IMR-90 (cell line): ENCODE results near the gene SPEG. TPM values are rescaled to one million over a fixed set of nuclear protein-coding genes. Genes with fewer than 3 reads are reported as not detected.
A peak's percentile ranks its signal among the peaks of the same experiment; 100 is the strongest.

Experiments used
- ATAC-seq: fragments of 200-7000 bp; cut with Tn5 transposase; 2 replicates; pipeline ENCODE4 v1.9.1; 2020; ENCODE audit warnings: low read depth, mild to moderate bottlenecking, moderate library complexity
- BruUV-seq: library from RNA; stranded (reverse); fragments of 400-500 nt; replicated peaks from 2 replicates; lab custom pipeline; 2021; lab: Mats Ljungman, UMichigan
- CTCF ChIA-PET: fragments of 300-600 bp; formaldehyde crosslinking; extraction: SDS; loops from one replicate; lab custom pipeline; 2021; ENCODE audit warnings: antibody characterized with exemption; lab: Yijun Ruan, JAX
- POLR2A ChIA-PET: fragments of 300-600 bp; sonication (Branson Sonifier 250); formaldehyde crosslinking; loops from one replicate; lab custom pipeline; 2022; ENCODE audit warnings: antibody characterized with exemption; ENCODE audit not compliant: unreplicated experiment; lab: Charles Lee
- DNase-seq: peaks from one replicate; pipeline ENCODE4 v3.0.0; 2013
- H2AFZ ChIP-seq: replicated peaks from 2 replicates; pipeline ENCODE3; 2013; ENCODE audit warnings: low read length, mild to moderate bottlenecking; ENCODE audit not compliant: poor library complexity
- H2AK5ac ChIP-seq: 2 replicates; pipeline ENCODE4 v1.6.1; 2013; ENCODE audit warnings: low read depth, low read length, inconsistent platforms
- H2AK9ac ChIP-seq: replicated peaks from 2 replicates; pipeline ENCODE3; 2013; ENCODE audit warnings: mild to moderate bottlenecking, low read depth, low read length, moderate library complexity; ENCODE audit not compliant: poor library complexity
- H2BK120ac ChIP-seq: 2 replicates; pipeline ENCODE4 v1.6.1; 2013; ENCODE audit warnings: low read depth, low read length, inconsistent platforms
- H2BK15ac ChIP-seq: 3 replicates; pipeline ENCODE4 v1.6.1; 2013; ENCODE audit warnings: low read depth, low read length, inconsistent platforms
- H2BK20ac ChIP-seq: 2 replicates; pipeline ENCODE4 v1.6.1; 2013; ENCODE audit warnings: low read depth, mild to moderate bottlenecking, inconsistent platforms, low read length, moderate library complexity
- H2BK5ac ChIP-seq: 2 replicates; pipeline ENCODE4 v1.6.1; 2013; ENCODE audit warnings: mild to moderate bottlenecking, low read depth, low read length, inconsistent platforms; ENCODE audit not compliant: poor library complexity, severe bottlenecking
- H3K14ac ChIP-seq: replicated peaks from 2 replicates; pipeline ENCODE4 v1.6.1; 2013; ENCODE audit warnings: low read depth, low read length, inconsistent platforms
- H3K18ac ChIP-seq: 2 replicates; pipeline ENCODE4 v1.6.1; 2013; ENCODE audit warnings: low read depth, low read length, control low read depth
- H3K23ac ChIP-seq: 2 replicates; pipeline ENCODE4 v1.6.1; 2013; ENCODE audit warnings: low read depth, low read length, inconsistent platforms
- H3K27ac ChIP-seq: 2 replicates; pipeline ENCODE4 v1.5.1; 2013; ENCODE audit warnings: mild to moderate bottlenecking, control low read depth, low read length; ENCODE audit not compliant: insufficient read depth
- H3K27me3 ChIP-seq: 2 replicates; pipeline ENCODE4 v1.6.1; 2013; ENCODE audit warnings: low read length; ENCODE audit not compliant: control insufficient read depth, insufficient read depth
- H3K36me3 ChIP-seq: 2 replicates; pipeline ENCODE4 v1.6.1; 2013; ENCODE audit warnings: low read length, mixed read lengths; ENCODE audit not compliant: control insufficient read depth, insufficient read depth
- H3K4ac ChIP-seq: 2 replicates; pipeline ENCODE4 v1.6.1; 2013; ENCODE audit warnings: low read depth, low read length, inconsistent platforms
- H3K4me1 ChIP-seq: 2 replicates; pipeline ENCODE4 v1.6.1; 2013; ENCODE audit warnings: low read length, mixed read lengths; ENCODE audit not compliant: control insufficient read depth, insufficient read depth
- H3K4me2 ChIP-seq: 2 replicates; pipeline ENCODE4 v1.6.1; 2013; ENCODE audit warnings: low read depth, mild to moderate bottlenecking, control low read depth, low read length, moderate library complexity
- H3K4me3 ChIP-seq: 2 replicates; pipeline ENCODE4 v1.5.1; 2013; ENCODE audit warnings: low read depth, mild to moderate bottlenecking, control low read depth, low read length, moderate library complexity; ENCODE audit not compliant: insufficient read depth
- H3K56ac ChIP-seq: 2 replicates; pipeline ENCODE4 v1.6.1; 2013; ENCODE audit warnings: low read length, inconsistent platforms; ENCODE audit not compliant: insufficient read depth; ENCODE audit errors: extremely low read depth
- H3K79me1 ChIP-seq, 2 experiments: 2 replicates each; pipeline ENCODE4 v1.6.1; 2013; ENCODE audit warnings: low read length in 2 of 2, inconsistent platforms in 1 of 2, low read depth in 1 of 2
- H3K9ac ChIP-seq: 2 replicates; pipeline ENCODE4 v1.6.1; 2013; ENCODE audit warnings: low read depth, low read length, control low read depth
- H3K9me1 ChIP-seq: 2 replicates; pipeline ENCODE4 v1.6.1; 2013; ENCODE audit warnings: low read length, inconsistent platforms; ENCODE audit not compliant: insufficient read depth
- H3K9me3 ChIP-seq: 2 replicates; pipeline ENCODE4 v1.6.1; 2013; ENCODE audit warnings: low read length; ENCODE audit not compliant: control insufficient read depth, insufficient read depth
- H4K20me1 ChIP-seq: 2 replicates; pipeline ENCODE4 v1.6.1; 2013; ENCODE audit warnings: low read length, inconsistent platforms; ENCODE audit not compliant: insufficient read depth
- H4K5ac ChIP-seq: 2 replicates; pipeline ENCODE4 v1.6.1; 2013; ENCODE audit warnings: mild to moderate bottlenecking, low read depth, low read length, control low read depth
- H4K8ac ChIP-seq, 2 experiments: 2 replicates each; pipeline ENCODE4 v1.6.1; 2013; ENCODE audit warnings: low read depth in 2 of 2, low read length in 2 of 2, control low read depth in 1 of 2, inconsistent platforms in 1 of 2
- H4K91ac ChIP-seq: 2 replicates; pipeline ENCODE4 v1.6.1; 2013; ENCODE audit warnings: low read depth, low read length, inconsistent platforms; ENCODE audit not compliant: insufficient read depth
- BHLHE40 ChIP-seq: fragments of 150-350 bp; IDR thresholded peaks from 2 replicates; pipeline ENCODE4 v1.6.1; 2016; ENCODE audit warnings: mild to moderate bottlenecking, low read depth, low read length
- MXI1 ChIP-seq: IDR thresholded peaks from 2 replicates; pipeline ENCODE4 v1.6.1; 2012; ENCODE audit warnings: low read depth, mild to moderate bottlenecking, low read length, moderate library complexity, borderline replicate concordance
- NFE2L2 ChIP-seq: fragments of 150-350 bp; IDR thresholded peaks from 2 replicates; pipeline ENCODE4 v1.6.1; 2016; ENCODE audit warnings: low read depth, mild to moderate bottlenecking, low read length
- WGBS, 2 experiments: methylation state at CpG; one replicate each; pipeline versions ENCODE4 v1.1.5 to v1.1.7; 2013; ENCODE audit warnings: missing lambda C conversion rate in 2 of 2; ENCODE audit not compliant: insufficient read length in 1 of 2; ENCODE audit errors: extremely low coverage in 2 of 2; 5-methylcytosine and 5-hydroxymethylcytosine counted together
- dilution Hi-C: fragments of 300-500 bp; cut with HindIII; formaldehyde crosslinking; loops from one replicate; pipeline ENCODE4 v1.14.3; 2018; ENCODE audit warnings: low sequenced_read_pairs; ENCODE audit not compliant: unreplicated experiment
- in situ Hi-C: fragments of 300-500 bp; cut with MboI; formaldehyde crosslinking; loops from 3 replicates; pipeline ENCODE4 v1.14.3; 2019; ENCODE audit warnings: low sequenced_read_pairs, inconsistent platforms, mixed read lengths
- intact Hi-C: fragments of 100-400 bp; cut with micrococcal nuclease; formaldehyde crosslinking; loops from 2 replicates; pipeline ENCODE4 v1.10.0; 2022
- polyA plus RNA-seq, 3 experiments: library from polyadenylated mRNA; depleted of rRNA; stranded (reverse); fragments of >200 nt; gene quantifications; 2 replicates each; pipeline ENCODE4 v1.2.3, GENCODE V29; 2012; ENCODE audit warnings: low replicate concordance in 1 of 3
- total RNA-seq: library from RNA; depleted of rRNA; stranded (reverse); fragments of >200 nt; gene quantifications from 2 replicates; pipeline ENCODE4 v1.2.3, GENCODE V29; 2012

Gene SPEG
- total and polyA plus RNA-seq, 2 of the 4 experiments (the other 2 are of a cell fraction), result 6.8 to 81.6 TPM

GRCh38 chr2:219510512-219511135 is 76.0 kb downstream of the SPEG start:
- Histone ChIP-seq H4K20me1 (no peaks in the 10 kb centered on the region), H3K4me2 (peak overlapping the region; percentile 75; the same call in 1 of the 2 replicates), H3K27me3 (peaks cover 53% of the 10 kb centered on the region), H2BK5ac (no peak overlapping the region), H3K9ac (peak overlapping the region; percentile 25; the same call in 1 of the 2 replicates), H3K56ac (no peak overlapping the region), H4K5ac (no peak overlapping the region), H2BK120ac (no peak overlapping the region), H3K14ac (no peak overlapping the region), H3K9me3 (no peaks in the 10 kb centered on the region), H3K4me1 (peaks cover 8% of the 10 kb centered on the region; the same call in 1 of the 2 replicates), H3K36me3 (peaks cover 15% of the 10 kb centered on the region), H4K8ac (no peak overlapping the region), H2AK9ac (no peak overlapping the region), H2AFZ (peak overlapping the region; percentile 75), H3K18ac (no peak overlapping the region), H2BK20ac (no peak overlapping the region), H4K91ac (no peak overlapping the region), H3K27ac (no peak overlapping the region), H2AK5ac (no peak overlapping the region), H3K23ac (no peak overlapping the region), H2BK15ac (no peak overlapping the region), H3K79me1 (no peaks in the 10 kb centered on the region), H3K9me1 (no peaks in the 10 kb centered on the region), H3K4ac (no peak overlapping the region), H3K4me3 (no peak overlapping the region)
- 23% methylated on average over 4 of the region's 22 CpGs; no CpG with 5 or more reads in 1 of the 2 experiments for WGBS, 2 experiments
- BruUV-seq, result no TSS peak
- no peak for DNase-seq
- ATAC-seq, result no peak
- intact Hi-C loops (no loop called here), in situ Hi-C loops (no loop called here), dilution Hi-C loops (no loop called here)
- POLR2A ChIA-PET, result interaction anchor here (0.8 kb wide), 1 partner anchor 12 kb away, joined by 4 read pairs; the partner anchor contains the start of gene GMPPA
- TF ChIP-seq MXI1, result no peak
- no peak for TF ChIP-seq BHLHE40
- no peak for TF ChIP-seq NFE2L2
- CTCF ChIA-PET, result interaction anchor here (0.9 to 2.0 kb wide), 7 partner anchors 8 to 21 kb away, joined by 3 to 28 read pairs (median 7); partner anchors contain the start of gene GMPPA
